Left ventricle myocardium inferior (tissue), 1 donor: ENCODE results near the gene LASP1NB.

Source experiments
- DNase-seq: peaks from one replicate; pipeline ENCODE4 v3.0.0-alpha.2; 2020
- H3K27ac ChIP-seq: fragments of 200-600 bp; replicated peaks from 2 replicates; pipeline ENCODE4 v1.8.0; 2021
- H3K27me3 ChIP-seq: fragments of 200-600 bp; 2 replicates; pipeline ENCODE4 v1.8.0; 2021; ENCODE audit warnings: low read depth
- H3K36me3 ChIP-seq: fragments of 200-600 bp; 2 replicates; pipeline ENCODE4 v1.8.0; 2021
- H3K4me1 ChIP-seq: fragments of 200-600 bp; 2 replicates; pipeline ENCODE4 v1.8.0; 2021
- H3K4me3 ChIP-seq: fragments of 200-600 bp; 2 replicates; pipeline ENCODE4 v1.8.0; 2021; ENCODE audit warnings: mild to moderate bottlenecking, moderate library complexity
- H3K9me3 ChIP-seq: fragments of 200-600 bp; replicated peaks from 2 replicates; pipeline ENCODE4 v1.8.0; 2021
- CTCF ChIP-seq: fragments of 200-600 bp; IDR thresholded peaks from 2 replicates; pipeline ENCODE4 v1.8.0; 2021; ENCODE audit warnings: antibody characterized with exemption, mild to moderate bottlenecking, borderline replicate concordance
- intact Hi-C: fragments of 100-400 bp; cut with micrococcal nuclease; formaldehyde crosslinking; loops from one replicate; pipeline ENCODE4 v1.11.0; 2022
- donor health status: DM: no; HTN: yes; CAD: no; lungs with severe emphysema.

LASP1NB gene

GRCh38 chr17:38893607-38894006 is 31.8 kb upstream of the LASP1NB start:
- Histone ChIP-seq H3K27ac (peak overlapping the region; percentile 86), H3K9me3 (no peaks in the 10 kb centered on the region), H3K4me1 (peaks cover 80% of the 10 kb centered on the region), H3K4me3 (peak overlapping the region; percentile 1), H3K36me3 (peaks cover 47% of the 10 kb centered on the region), H3K27me3 (no peaks in the 10 kb centered on the region)
- peak; percentile 56 for DNase-seq
- TF ChIP-seq CTCF: no peak
- intact Hi-C loops: no loop called here

DNA sequence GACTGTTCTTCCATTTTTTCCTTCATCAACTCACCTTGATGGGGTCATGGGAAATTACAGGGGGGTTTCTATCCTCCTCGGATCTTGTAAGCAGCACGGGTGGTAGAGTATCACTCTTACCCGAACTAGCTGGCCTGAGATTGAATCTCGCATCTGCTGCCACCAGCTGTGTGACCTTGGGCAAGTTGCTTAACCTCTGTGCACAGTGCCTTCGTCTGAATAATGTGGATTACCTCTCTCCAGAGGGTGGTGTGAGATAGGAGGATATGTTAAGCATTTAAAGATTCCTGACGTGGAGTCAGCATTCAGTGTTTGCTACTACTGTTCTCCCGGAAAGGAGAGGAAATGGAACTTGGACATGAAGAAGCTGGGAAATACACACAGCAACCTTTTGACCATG is 31.1 kb upstream of the LASP1NB start:
- H3K27ac ChIP-seq: peak overlapping the region; percentile 86
- intact Hi-C loops: no loop called here
- H3K4me1 ChIP-seq: peaks cover 82% of the 10 kb centered on the region

DNA sequence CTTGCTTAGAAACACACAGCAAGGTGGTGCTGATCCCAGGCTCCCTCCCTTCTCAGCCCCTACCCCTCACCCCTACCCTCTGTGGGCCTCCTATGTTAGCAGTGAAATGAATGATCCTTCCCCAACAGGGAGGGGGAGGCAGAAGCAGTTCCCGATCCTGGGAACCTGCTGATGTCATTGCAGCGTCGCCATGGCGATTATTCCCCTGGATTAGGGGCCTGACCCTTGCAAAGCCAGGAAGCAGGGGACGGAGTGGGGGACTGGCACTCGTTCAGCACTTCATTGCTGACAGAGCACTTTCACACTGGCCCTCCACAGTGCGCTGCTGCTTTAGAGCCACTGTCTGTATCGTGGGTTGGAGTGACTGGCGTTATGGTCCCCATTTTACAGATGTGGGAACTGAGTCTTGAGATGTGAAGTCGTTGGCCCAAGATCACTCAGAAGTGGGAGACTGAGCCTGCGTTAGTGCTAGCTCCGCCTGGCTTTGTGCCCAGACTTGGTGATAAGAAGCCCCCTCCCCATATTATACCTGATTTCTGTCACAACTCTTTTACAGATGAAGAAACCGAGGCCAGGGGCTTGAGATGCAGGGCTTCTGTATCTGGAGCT is 29.0 kb upstream of the LASP1NB start:
- H3K4me1 ChIP-seq: peaks cover 92% of the 10 kb centered on the region

More for the DNA sequence above, 31.1 kb upstream of the LASP1NB start:
- Histone ChIP-seq H3K36me3 (peaks cover 47% of the 10 kb centered on the region), H3K9me3 (no peaks in the 10 kb centered on the region), H3K4me3 (no peak overlapping the region), H3K27me3 (no peaks in the 10 kb centered on the region)
- no peak for TF ChIP-seq CTCF
- DNase-seq: no peak

GRCh38 chr17:38897176-38897575 is 28.2 kb upstream of the LASP1NB start:
- Histone ChIP-seq H3K4me3 (peak overlapping the region; percentile 18), H3K36me3 (peaks cover 22% of the 10 kb centered on the region), H3K9me3 (no peaks in the 10 kb centered on the region), H3K4me1 (peaks cover 98% of the 10 kb centered on the region), H3K27me3 (no peaks in the 10 kb centered on the region), H3K27ac (peak overlapping the region; percentile 86)
- intact Hi-C loops: no loop called here
- peak; percentile 89 for DNase-seq
- no peak for TF ChIP-seq CTCF

More for the DNA sequence above, 29.0 kb upstream of the LASP1NB start:
- TF ChIP-seq CTCF: no peak
- intact Hi-C loops: no loop called here
- no peaks in the 10 kb centered on the region for H3K27me3 ChIP-seq
- H3K9me3 ChIP-seq: no peaks in the 10 kb centered on the region
- DNase-seq: no peak
- H3K27ac ChIP-seq: peak overlapping the region; percentile 86
- H3K36me3 ChIP-seq: peaks cover 29% of the 10 kb centered on the region
- no peak overlapping the region for H3K4me3 ChIP-seq

DNA sequence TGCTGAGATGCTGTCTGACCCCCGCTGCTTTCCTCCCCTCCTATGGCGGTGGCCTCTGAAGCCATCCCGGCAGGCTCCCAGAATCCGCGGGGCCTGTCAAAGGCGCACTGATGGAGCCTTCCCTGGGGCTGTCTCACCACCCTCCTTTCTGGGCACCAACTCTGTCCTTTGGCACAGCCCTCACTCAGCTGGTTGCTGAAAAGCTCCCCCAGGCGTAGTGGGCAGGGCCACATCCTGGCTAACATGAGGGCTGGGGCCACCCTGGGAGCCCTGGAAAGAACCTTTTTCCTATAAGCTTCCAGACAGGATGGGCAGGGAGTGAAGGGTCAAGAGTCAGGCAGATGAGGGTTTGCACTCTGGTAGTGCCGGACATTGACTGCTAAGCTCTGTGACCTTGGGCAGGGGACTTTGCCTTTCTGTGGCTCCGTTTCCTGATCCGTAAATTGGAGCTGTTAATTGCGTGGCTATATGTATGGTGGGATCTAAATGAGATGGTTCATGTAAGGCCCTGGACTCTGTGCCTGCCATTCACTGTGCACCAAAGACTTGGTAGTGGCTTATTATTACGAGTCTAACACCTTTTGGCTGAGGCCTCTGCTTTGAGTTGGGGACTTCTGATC is 27.6 kb upstream of the LASP1NB start:
- Histone ChIP-seq H3K4me1 (peaks cover 98% of the 10 kb centered on the region), H3K36me3 (peaks cover 18% of the 10 kb centered on the region), H3K27ac (peak overlapping the region; percentile 86), H3K27me3 (no peaks in the 10 kb centered on the region), H3K9me3 (no peaks in the 10 kb centered on the region), H3K4me3 (peak overlapping the region; percentile 18)
- TF ChIP-seq CTCF: no peak
- no peak for DNase-seq
- intact Hi-C loops: no loop called here
